Measurements from ENCODE around the gene NRN1L. TPM values are rescaled to one million over a fixed set of nuclear protein-coding genes. Genes with fewer than 3 reads are reported as not detected.
A peak's percentile ranks its signal among the peaks of the same experiment; 100 is the strongest.

The NRN1L gene
- total and polyA plus RNA-seq, 2 donors (not counting 3 experiments of a cell fraction or from before 2014, with no cell fraction given), result 0.37 TPM; not detected in 1

DNA sequence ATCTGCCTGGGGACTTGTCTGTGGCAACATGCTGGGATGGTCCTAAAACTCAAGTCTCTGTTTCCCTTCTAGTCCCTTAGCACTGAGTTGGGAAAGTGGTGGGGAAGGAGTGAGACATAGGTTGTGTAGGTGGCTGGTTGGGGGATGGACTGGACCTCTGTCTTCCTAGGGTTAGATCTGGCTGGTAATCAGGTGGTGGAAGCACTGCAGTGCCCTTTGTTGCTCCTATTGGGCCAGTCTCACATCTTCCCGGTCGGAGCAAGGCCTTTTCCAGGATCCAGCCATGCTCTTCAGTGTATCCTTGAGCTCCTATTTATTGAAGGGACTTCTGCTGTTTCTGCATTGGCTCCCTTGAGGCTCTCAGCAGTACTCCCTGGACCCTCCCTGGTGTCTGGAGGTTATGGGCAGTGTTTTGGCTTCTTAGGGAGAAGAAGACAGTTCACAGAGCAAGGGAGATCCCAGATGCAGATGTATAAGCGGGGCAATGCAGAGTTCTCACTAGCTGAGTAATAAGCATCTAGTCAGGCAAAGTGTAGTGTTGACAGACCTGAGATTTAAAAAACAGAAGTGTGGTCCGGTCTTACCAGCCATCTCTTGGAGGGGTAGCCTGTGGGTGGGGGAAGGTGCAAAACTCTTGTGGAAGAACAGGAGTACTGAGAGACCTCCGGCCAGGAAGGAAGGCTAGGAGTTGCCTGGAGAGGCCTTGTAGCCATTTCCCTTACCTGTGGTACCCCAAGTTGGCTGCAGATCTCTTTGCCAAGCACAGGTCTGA is 39.2 kb upstream of the NRN1L start:
- peaks cover 32% of the 10 kb centered on the region for H3K4me1 ChIP-seq (ENCODE audit: control insufficient read depth, extremely low read depth, insufficient read depth, low read length)
- H2AFZ ChIP-seq (ENCODE audit: low read depth, low read length), result no peak overlapping the region
- intact Hi-C loops (cut with micrococcal nuclease) (loop anchor here (1.0 to 2.0 kb wide), 4 partner anchors 12 to 173 kb away; partner anchors contain the start of genes EDC4 and PSKH1), dilution Hi-C loops (cut with MboI; ENCODE audit: extremely low pct_ligation_motif_present, low sequenced_read_pairs) (no loop called here)
- no peaks in the 10 kb centered on the region for H3K27me3 ChIP-seq (ENCODE audit: control insufficient read depth in 2 of 2, insufficient read depth in 2 of 2, low read length in 2 of 2)
- H3K4me3 ChIP-seq (replicated peaks in 1 of 3; ENCODE audit: insufficient read depth in 1 of 3, low read depth in 1 of 3, low read length in 3 of 3), result peak overlapping the region in 1 of 3 experiments; percentile 53
- ChIA-PET POLR2A (interaction anchor here (1.6 kb wide), 1 partner anchor 32 kb away, joined by 4 read pairs; no protein-coding TSS in a partner anchor), CTCF (interaction anchor here (0.7 to 4.6 kb wide), 10 partner anchors 12 to 177 kb away, joined by 3 to 32 read pairs (median 4); no protein-coding TSS in a partner anchor)
- FAIRE-seq (no peak), DNase-seq (ENCODE audit: low read depth, low spot score) (no peak)
- peak overlapping the region; percentile 79 for H3K4me2 ChIP-seq (ENCODE audit: insufficient read depth, low read length)
- H3K9ac ChIP-seq (replicated peaks; ENCODE audit: extremely low read depth, insufficient read depth, low read length), result peak overlapping the region; percentile 93
- H3K9me3 ChIP-seq (replicated peaks; ENCODE audit: control insufficient read depth, insufficient read depth, low read length), result no peaks in the 10 kb centered on the region
- no peak for TF ChIP-seq POLR2A (IDR thresholded peaks at IDR 0.05; ENCODE audit: low read depth, low read length)
- TF ChIP-seq JUN (IDR thresholded peaks at IDR 0.05; ENCODE audit: borderline replicate concordance, insufficient read depth, insufficient read length, low read depth), result no peak
- TF ChIP-seq EZH2 (IDR thresholded peaks at IDR 0.05; ENCODE audit: borderline replicate concordance, low read depth, low read length, severe bottlenecking), result no peak
- TF ChIP-seq POLR2AphosphoS5 (IDR thresholded peaks at IDR 0.05; ENCODE audit: insufficient read depth, low read depth, low read length), result no peak
- TF ChIP-seq FOS (IDR thresholded peaks at IDR 0.05; ENCODE audit: borderline replicate concordance, insufficient read depth, low read length), result no peak
- TF ChIP-seq MYC (IDR thresholded peaks at IDR 0.05; ENCODE audit: low read depth, low read length), result no peak
- TF ChIP-seq, protein P1, sequence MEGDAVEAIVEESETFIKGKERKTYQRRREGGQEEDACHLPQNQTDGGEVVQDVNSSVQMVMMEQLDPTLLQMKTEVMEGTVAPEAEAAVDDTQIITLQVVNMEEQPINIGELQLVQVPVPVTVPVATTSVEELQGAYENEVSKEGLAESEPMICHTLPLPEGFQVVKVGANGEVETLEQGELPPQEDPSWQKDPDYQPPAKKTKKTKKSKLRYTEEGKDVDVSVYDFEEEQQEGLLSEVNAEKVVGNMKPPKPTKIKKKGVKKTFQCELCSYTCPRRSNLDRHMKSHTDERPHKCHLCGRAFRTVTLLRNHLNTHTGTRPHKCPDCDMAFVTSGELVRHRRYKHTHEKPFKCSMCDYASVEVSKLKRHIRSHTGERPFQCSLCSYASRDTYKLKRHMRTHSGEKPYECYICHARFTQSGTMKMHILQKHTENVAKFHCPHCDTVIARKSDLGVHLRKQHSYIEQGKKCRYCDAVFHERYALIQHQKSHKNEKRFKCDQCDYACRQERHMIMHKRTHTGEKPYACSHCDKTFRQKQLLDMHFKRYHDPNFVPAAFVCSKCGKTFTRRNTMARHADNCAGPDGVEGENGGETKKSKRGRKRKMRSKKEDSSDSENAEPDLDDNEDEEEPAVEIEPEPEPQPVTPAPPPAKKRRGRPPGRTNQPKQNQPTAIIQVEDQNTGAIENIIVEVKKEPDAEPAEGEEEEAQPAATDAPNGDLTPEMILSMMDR (IDR thresholded peaks at IDR 0.05; ENCODE audit: extremely low read depth in 1 of 2, insufficient read depth in 1 of 2, low read depth in 1 of 2, low read length in 2 of 2), result no peak
- TF ChIP-seq, protein P2, sequence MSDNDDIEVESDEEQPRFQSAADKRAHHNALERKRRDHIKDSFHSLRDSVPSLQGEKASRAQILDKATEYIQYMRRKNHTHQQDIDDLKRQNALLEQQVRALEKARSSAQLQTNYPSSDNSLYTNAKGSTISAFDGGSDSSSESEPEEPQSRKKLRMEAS (IDR thresholded peaks at IDR 0.05; ENCODE audit: insufficient read depth, insufficient read length), result no peak
- TF ChIP-seq GATA2 (IDR thresholded peaks at IDR 0.05; ENCODE audit: insufficient read depth, insufficient read length, low read depth, low read length), result no peak
- H3K36me3 ChIP-seq (ENCODE audit: control insufficient read depth in 2 of 2, extremely low read depth in 1 of 2, insufficient read depth in 2 of 2, low read length in 2 of 2), result peaks cover 0 to 3% of the 10 kb centered on the region in 2 experiments
- TSS peak; percentile 44 for BruUV-seq (replicated peaks)
- no peaks in the 10 kb centered on the region for H3K9me1 ChIP-seq (replicated peaks; ENCODE audit: control insufficient read depth, extremely low read depth, insufficient read depth, low read length)
- H3K27ac ChIP-seq (ENCODE audit: insufficient read depth, low read depth, low read length), result peak overlapping the region; percentile 79
- peaks cover 55% of the 10 kb centered on the region for H3K79me2 ChIP-seq (ENCODE audit: control insufficient read depth, insufficient read depth, low read length)
- H4K20me1 ChIP-seq (replicated peaks; ENCODE audit: control insufficient read depth, extremely low read depth, insufficient read depth, low read length), result peaks cover 3% of the 10 kb centered on the region
